MCF 10A (cell line): Measurements from ENCODE around the gene MYO5C. TPM values are rescaled to one million over a fixed set of nuclear protein-coding genes. Genes with fewer than 3 reads are reported as not detected.
"Not testable (repeated sequence)": the region's sequence is repeated elsewhere in the genome, so short reads cannot be mapped to it uniquely, and the experiment has no call there.

ENCODE experiments used
- BruUV-seq: library from RNA; stranded (reverse); fragments of 400-500 nt; replicated peaks from 2 replicates; lab custom pipeline; 2021; lab: Mats Ljungman, UMichigan
- CTCF ChIA-PET: fragments of 300-600 bp; sonication (Branson Sonifier 250); formaldehyde crosslinking; extraction: SDS; loops from one replicate; lab custom pipeline; 2021; ENCODE audit warnings: antibody characterized with exemption, inconsistent platforms; lab: Yijun Ruan, JAX
- POLR2A ChIA-PET: fragments of 300-600, 350-650 bp; sonication (Branson Sonifier 250); formaldehyde crosslinking; extraction: SDS; loops from one replicate; lab custom pipeline; 2020; ENCODE audit warnings: antibody characterized with exemption, inconsistent platforms; lab: Yijun Ruan, JAX
- DNase-seq: peaks from one replicate; pipeline ENCODE4 v3.0.0-alpha.2; 2018; ENCODE audit not compliant: unreplicated experiment
- H3K27ac Mint-ChIP-seq: one replicate; pipeline ENCODE4 v1.8.0; 2022; ENCODE audit warnings: mild to moderate bottlenecking, low read depth, mixed read lengths; ENCODE audit not compliant: unreplicated experiment
- H3K27me3 Mint-ChIP-seq: one replicate; pipeline ENCODE4 v1.8.0; 2022; ENCODE audit warnings: mixed read lengths; ENCODE audit not compliant: insufficient read depth, unreplicated experiment
- H3K36me3 Mint-ChIP-seq: one replicate; pipeline ENCODE4 v1.8.0; 2022; ENCODE audit warnings: mild to moderate bottlenecking, moderate library complexity, mixed read lengths; ENCODE audit not compliant: insufficient read depth, unreplicated experiment
- H3K4me1 Mint-ChIP-seq: one replicate; pipeline ENCODE4 v1.8.0; 2022; ENCODE audit warnings: mixed read lengths; ENCODE audit not compliant: insufficient read depth, unreplicated experiment
- H3K4me3 Mint-ChIP-seq: one replicate; pipeline ENCODE4 v1.8.0; 2022; ENCODE audit warnings: mild to moderate bottlenecking, moderate library complexity, mixed read lengths; ENCODE audit not compliant: unreplicated experiment
- H3K9me3 Mint-ChIP-seq: one replicate; pipeline ENCODE4 v1.8.0; 2022; ENCODE audit warnings: mixed read lengths; ENCODE audit not compliant: unreplicated experiment
- intact Hi-C: fragments of 100-400 bp; cut with micrococcal nuclease; formaldehyde crosslinking; loops from 2 replicates; pipeline ENCODE4 v1.14.1; 2022
- total RNA-seq: library from RNA; stranded (reverse); gene quantifications from 2 replicates; pipeline ENCODE4 v1.2.3, GENCODE V29; 2022
- TF ChIP-seq, protein P1 (sequence below): fragments of 200-600 bp; IDR thresholded peaks from one replicate; pipeline ENCODE4 v1.8.0; 2022; ENCODE audit warnings: antibody characterized with exemption, mild to moderate bottlenecking; ENCODE audit not compliant: unreplicated experiment

Gene MYO5C
- total RNA-seq, 1 experiment from 2014 or later: 29.4 TPM

DNA sequence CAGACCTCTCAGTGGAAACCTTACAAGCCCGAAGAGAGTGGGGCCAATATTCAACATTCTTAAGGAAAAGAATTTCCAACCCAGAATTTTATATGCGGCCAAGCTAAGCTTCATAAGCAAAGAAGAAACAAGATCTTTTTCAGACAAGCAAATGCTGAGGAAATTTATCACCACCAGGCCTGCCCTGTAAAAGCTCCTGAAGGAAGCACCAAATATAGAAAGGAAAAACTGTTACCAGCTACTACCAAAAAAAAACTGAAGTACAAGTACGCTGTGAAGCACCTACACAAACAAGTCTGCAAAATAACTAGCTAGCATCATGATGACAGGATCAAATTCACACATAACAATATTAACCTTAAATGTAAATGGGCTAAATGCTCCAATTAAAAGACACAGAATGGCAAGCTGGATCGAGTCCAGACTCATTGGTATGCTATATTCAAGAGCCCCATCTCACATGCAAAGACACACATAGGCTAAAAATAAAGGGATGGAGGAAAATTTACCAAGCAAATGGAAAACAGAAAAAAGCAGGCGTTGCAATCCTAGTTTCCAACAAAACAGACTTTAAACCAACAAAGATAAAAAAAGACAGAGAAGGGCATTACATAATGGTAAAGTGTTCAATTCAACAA lies 130.0 kb downstream of the MYO5C start:
- H3K27ac Mint-ChIP-seq, H3K27me3 Mint-ChIP-seq, intact Hi-C loops, BruUV-seq, H3K4me3 Mint-ChIP-seq, DNase-seq, H3K9me3 Mint-ChIP-seq: not testable (repeated sequence)
- peaks cover 11% of the 10 kb centered on the region for H3K36me3 Mint-ChIP-seq
- ChIA-PET POLR2A (interaction anchor here (0.7 to 2.2 kb wide), 3 partner anchors 8 to 13 kb away, joined by 3 to 10 read pairs (median 3); no protein-coding TSS in a partner anchor), CTCF (interaction anchor here (0.5 to 1.9 kb wide), 9 partner anchors 10 to 423 kb away, joined by 3 to 6 read pairs (median 3); no protein-coding TSS in a partner anchor)
- peaks cover 16% of the 10 kb centered on the region for H3K4me1 Mint-ChIP-seq

DNA sequence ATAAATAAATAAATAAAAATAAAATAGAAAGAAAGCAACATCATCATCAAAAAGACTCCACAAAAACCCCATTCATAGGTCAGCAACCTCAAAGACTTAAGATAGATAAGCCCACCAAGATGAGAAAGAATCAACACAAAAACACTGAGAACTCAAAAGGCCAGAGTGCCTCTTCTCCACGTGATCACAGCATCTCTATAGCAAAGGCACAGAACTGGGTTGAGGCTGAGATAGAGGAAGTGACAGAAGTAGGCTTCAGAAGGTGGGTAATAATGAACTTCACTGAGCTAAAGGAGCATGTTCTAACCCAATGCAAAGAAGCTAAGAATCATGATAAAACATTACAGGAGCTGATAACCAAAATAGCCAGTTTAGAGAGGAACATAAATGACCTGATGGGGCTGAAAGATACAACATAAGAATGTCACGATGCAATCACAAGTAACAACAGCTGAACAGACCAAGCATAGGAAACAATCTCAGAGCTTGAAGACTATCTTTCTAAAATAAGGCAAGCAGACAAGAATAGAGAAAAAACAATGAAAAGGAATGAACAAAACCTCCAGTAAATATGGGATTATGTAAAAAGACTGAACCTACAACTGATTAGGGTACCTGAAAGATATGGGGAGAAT lies 130.9 kb downstream of the MYO5C start:
- TF ChIP-seq, protein P1, sequence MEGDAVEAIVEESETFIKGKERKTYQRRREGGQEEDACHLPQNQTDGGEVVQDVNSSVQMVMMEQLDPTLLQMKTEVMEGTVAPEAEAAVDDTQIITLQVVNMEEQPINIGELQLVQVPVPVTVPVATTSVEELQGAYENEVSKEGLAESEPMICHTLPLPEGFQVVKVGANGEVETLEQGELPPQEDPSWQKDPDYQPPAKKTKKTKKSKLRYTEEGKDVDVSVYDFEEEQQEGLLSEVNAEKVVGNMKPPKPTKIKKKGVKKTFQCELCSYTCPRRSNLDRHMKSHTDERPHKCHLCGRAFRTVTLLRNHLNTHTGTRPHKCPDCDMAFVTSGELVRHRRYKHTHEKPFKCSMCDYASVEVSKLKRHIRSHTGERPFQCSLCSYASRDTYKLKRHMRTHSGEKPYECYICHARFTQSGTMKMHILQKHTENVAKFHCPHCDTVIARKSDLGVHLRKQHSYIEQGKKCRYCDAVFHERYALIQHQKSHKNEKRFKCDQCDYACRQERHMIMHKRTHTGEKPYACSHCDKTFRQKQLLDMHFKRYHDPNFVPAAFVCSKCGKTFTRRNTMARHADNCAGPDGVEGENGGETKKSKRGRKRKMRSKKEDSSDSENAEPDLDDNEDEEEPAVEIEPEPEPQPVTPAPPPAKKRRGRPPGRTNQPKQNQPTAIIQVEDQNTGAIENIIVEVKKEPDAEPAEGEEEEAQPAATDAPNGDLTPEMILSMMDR: no peak
- H3K27me3 Mint-ChIP-seq: no peaks in the 10 kb centered on the region
- ChIA-PET POLR2A (interaction anchor here (1.1 to 2.2 kb wide), 2 partner anchors 14 to 194 kb away, joined by 3 to 10 read pairs; no protein-coding TSS in a partner anchor), CTCF (interaction anchor here (0.5 to 1.7 kb wide), 8 partner anchors 9 to 424 kb away, joined by 3 to 6 read pairs (median 3); no protein-coding TSS in a partner anchor)
- no peak for DNase-seq
- intact Hi-C loops: no loop called here
- H3K4me3 Mint-ChIP-seq: no peak overlapping the region
- H3K27ac Mint-ChIP-seq: peak overlapping the region; percentile 86
- H3K9me3 Mint-ChIP-seq: no peaks in the 10 kb centered on the region
- H3K36me3 Mint-ChIP-seq: peaks cover 20% of the 10 kb centered on the region
- peaks cover 16% of the 10 kb centered on the region for H3K4me1 Mint-ChIP-seq
- BruUV-seq: TSS peak; percentile 59

DNA sequence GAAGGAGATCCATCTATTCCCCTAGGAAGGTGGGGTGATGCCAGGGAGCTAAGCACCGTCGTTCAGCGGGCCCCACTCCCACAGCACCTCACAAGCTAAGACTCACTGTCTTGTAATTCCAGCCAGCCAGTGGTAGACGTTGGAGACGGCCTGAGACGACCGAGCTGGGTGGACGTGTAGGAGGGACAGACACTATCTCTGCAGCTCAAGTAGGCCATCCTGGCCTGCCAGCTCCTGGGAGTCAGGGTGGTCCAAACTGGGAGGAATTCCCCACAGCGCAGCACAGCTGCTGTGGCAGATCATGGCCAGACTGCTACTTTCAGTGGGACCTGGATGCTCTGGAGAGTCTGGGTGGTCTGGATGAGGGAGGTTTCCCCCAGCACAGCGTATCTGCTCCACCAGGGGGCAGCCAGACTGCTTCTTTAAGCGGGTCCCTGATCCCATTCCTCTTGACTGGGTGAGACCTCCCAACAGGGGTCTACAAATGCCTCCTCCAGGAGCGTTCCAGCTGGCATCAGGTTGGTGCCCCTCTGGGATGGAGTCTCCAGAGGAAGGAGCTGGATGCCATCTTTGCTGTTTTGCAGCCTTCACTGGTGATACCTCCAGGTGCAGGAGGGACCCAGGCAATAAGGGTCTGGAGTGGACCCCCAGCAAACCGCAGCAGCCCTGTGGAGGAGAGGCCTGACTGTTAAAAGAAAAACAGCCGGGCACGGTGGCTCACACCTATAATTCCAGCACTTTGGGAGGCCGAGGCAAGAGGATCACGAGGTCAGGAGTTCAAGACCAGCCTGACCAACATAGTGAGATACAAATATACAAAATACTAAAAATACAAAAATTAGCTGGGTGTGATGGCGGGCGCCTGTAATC lies 132.0 kb downstream of the MYO5C start:
- ChIA-PET POLR2A (interaction anchor here (1.1 kb wide), 1 partner anchor 193 kb away, joined by 3 read pairs; no protein-coding TSS in a partner anchor), CTCF (interaction anchor here (0.6 to 1.5 kb wide), 3 partner anchors 8 to 373 kb away, joined by 3 to 6 read pairs (median 4); no protein-coding TSS in a partner anchor)
- Mint-ChIP-seq H3K27me3 (no peaks in the 10 kb centered on the region), H3K36me3 (peaks cover 23% of the 10 kb centered on the region), H3K4me1 (peaks cover 16% of the 10 kb centered on the region), H3K4me3 (no peak overlapping the region), H3K27ac (no peak overlapping the region), H3K9me3 (no peaks in the 10 kb centered on the region)
- no peak for DNase-seq
- TF ChIP-seq, protein P1: no peak
- BruUV-seq: no TSS peak
- intact Hi-C loops: no loop called here

GRCh38 chr15:52162876-52163275 lies 132.7 kb downstream of the MYO5C start:
- no peak overlapping the region for H3K4me3 Mint-ChIP-seq
- no peaks in the 10 kb centered on the region for H3K27me3 Mint-ChIP-seq
- H3K36me3 Mint-ChIP-seq: peaks cover 28% of the 10 kb centered on the region
- H3K27ac Mint-ChIP-seq: no peak overlapping the region
- ChIA-PET CTCF (interaction anchor here (0.6 to 0.9 kb wide), 3 partner anchors 24 to 372 kb away, joined by 3 to 4 read pairs (median 3); no protein-coding TSS in a partner anchor), POLR2A (no interaction called here)
- TF ChIP-seq, protein P1: no peak
- DNase-seq: no peak
- no peaks in the 10 kb centered on the region for H3K9me3 Mint-ChIP-seq
- BruUV-seq: no TSS peak
- peaks cover 16% of the 10 kb centered on the region for H3K4me1 Mint-ChIP-seq
- intact Hi-C loops: no loop called here
